ENCODE results near the gene FBXO15. TPM values are rescaled to one million over a fixed set of nuclear protein-coding genes. Genes with fewer than 3 reads are reported as not detected.

FBXO15 gene
- total RNA-seq, 1 donor from 2014 or later = 0.57 TPM

DNA sequence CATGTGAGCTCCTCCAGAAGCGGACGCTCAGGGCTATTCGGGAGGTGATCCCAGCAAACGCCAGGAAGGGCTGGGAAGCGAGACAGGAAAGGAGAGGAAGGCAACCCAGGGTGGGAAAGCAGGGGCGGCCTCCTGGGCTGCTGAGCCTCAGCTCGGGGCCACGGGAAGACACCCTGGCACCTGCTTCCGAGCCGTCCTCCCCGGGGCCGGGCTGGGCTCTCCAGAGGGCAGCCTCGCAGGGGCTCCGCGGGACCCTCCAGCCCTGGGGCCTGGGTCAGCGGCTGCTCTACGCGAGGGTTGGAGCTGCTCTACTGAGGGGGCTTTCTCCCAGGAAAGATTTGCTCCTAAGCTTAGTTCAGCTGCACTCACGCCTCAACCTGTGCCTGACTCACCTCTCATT is 34.7 kb upstream of the FBXO15 start:
- no peak overlapping the region for H3K27ac Mint-ChIP-seq (ENCODE audit: unreplicated experiment)
- peaks cover 26% of the 10 kb centered on the region for H3K27me3 Mint-ChIP-seq (ENCODE audit: low read depth)
- no peak overlapping the region for H3K4me3 Mint-ChIP-seq (ENCODE audit: unreplicated experiment)
- peaks cover 7% of the 10 kb centered on the region for H3K9me3 Mint-ChIP-seq (ENCODE audit: low read depth)
- H3K36me3 Mint-ChIP-seq (ENCODE audit: low read depth) = no peaks in the 10 kb centered on the region
- no peak for DNase-seq (ENCODE audit: low spot score)
- H3K4me1 Mint-ChIP-seq (ENCODE audit: low read depth) = no peaks in the 10 kb centered on the region
- TF ChIP-seq, protein P1, sequence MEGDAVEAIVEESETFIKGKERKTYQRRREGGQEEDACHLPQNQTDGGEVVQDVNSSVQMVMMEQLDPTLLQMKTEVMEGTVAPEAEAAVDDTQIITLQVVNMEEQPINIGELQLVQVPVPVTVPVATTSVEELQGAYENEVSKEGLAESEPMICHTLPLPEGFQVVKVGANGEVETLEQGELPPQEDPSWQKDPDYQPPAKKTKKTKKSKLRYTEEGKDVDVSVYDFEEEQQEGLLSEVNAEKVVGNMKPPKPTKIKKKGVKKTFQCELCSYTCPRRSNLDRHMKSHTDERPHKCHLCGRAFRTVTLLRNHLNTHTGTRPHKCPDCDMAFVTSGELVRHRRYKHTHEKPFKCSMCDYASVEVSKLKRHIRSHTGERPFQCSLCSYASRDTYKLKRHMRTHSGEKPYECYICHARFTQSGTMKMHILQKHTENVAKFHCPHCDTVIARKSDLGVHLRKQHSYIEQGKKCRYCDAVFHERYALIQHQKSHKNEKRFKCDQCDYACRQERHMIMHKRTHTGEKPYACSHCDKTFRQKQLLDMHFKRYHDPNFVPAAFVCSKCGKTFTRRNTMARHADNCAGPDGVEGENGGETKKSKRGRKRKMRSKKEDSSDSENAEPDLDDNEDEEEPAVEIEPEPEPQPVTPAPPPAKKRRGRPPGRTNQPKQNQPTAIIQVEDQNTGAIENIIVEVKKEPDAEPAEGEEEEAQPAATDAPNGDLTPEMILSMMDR (IDR thresholded peaks at IDR 0.05) = no peak

GRCh38 chr18:74179623-74180199 is 32.1 kb upstream of the FBXO15 start:
- Mint-ChIP-seq H3K9me3 (ENCODE audit: low read depth) (peaks cover 7% of the 10 kb centered on the region), H3K4me3 (ENCODE audit: unreplicated experiment) (no peak overlapping the region), H3K4me1 (ENCODE audit: low read depth) (no peaks in the 10 kb centered on the region), H3K27me3 (ENCODE audit: low read depth) (peaks cover 25% of the 10 kb centered on the region), H3K27ac (ENCODE audit: unreplicated experiment) (no peak overlapping the region), H3K36me3 (ENCODE audit: low read depth) (no peaks in the 10 kb centered on the region)
- TF ChIP-seq, protein P1 (IDR thresholded peaks at IDR 0.05) = no peak
- DNase-seq (ENCODE audit: low spot score) = no peak

- no peak for DNase-seq (ENCODE audit: low spot score)
- peaks cover 7% of the 10 kb centered on the region for H3K9me3 Mint-ChIP-seq (ENCODE audit: low read depth)
- H3K36me3 Mint-ChIP-seq (ENCODE audit: low read depth) = no peaks in the 10 kb centered on the region
- no peaks in the 10 kb centered on the region for H3K4me1 Mint-ChIP-seq (ENCODE audit: low read depth)
- H3K27ac Mint-ChIP-seq (ENCODE audit: unreplicated experiment) = no peak overlapping the region
- H3K4me3 Mint-ChIP-seq (ENCODE audit: unreplicated experiment) = no peak overlapping the region
- TF ChIP-seq, protein P1 (IDR thresholded peaks at IDR 0.05) = no peak
- H3K27me3 Mint-ChIP-seq (ENCODE audit: low read depth) = peaks cover 22% of the 10 kb centered on the region
Measured at GRCh38 chr18:74178884-74179283, 31.2 kb upstream of the FBXO15 start.

DNA sequence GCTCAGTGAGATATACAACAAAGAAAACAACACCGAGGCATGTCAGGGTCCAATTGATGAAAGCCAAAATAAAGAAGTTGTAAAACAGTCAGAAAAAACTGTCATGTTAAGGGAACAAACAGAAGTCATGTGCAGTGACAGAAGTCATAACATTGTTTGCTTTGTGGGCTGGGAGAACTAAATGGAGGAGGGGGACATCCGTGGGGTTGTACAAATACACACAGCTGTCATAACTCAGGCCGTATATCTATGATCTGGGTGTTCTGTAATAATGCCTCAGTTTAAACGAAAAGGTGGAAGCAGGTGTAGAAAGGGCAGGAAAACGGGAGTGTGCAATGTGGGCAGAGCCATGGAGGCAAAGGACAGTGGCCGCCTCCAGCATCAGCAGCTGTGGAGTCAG is 28.0 kb upstream of the FBXO15 start:
- Mint-ChIP-seq H3K9me3 (ENCODE audit: low read depth) (peaks cover 7% of the 10 kb centered on the region), H3K4me1 (ENCODE audit: low read depth) (no peaks in the 10 kb centered on the region), H3K27me3 (ENCODE audit: low read depth) (peaks cover 32% of the 10 kb centered on the region), H3K36me3 (ENCODE audit: low read depth) (no peaks in the 10 kb centered on the region), H3K4me3 (ENCODE audit: unreplicated experiment) (no peak overlapping the region), H3K27ac (ENCODE audit: unreplicated experiment) (no peak overlapping the region)
- TF ChIP-seq, protein P1 (IDR thresholded peaks at IDR 0.05) = no peak
- DNase-seq (ENCODE audit: low spot score) = no peak

DNA sequence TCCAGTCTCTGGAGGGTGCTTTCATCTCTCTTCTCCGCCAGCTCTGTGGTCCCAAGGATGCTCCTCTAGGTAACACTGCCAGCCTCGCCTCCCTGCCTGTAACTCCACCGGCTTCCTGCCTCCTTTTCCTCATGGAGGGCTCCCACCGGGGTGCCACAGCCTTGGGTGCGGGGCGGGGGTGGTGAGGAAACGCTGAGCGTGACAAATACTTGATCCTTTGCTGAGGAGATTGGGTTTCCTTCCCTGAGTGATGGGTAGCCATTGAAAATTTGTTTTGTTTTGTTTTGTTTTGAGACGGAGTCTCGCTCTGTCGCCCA is 25.8 kb upstream of the FBXO15 start:
- no peak overlapping the region for H3K27ac Mint-ChIP-seq (ENCODE audit: unreplicated experiment)
- no peaks in the 10 kb centered on the region for H3K9me3 Mint-ChIP-seq (ENCODE audit: low read depth)
- peaks cover 41% of the 10 kb centered on the region for H3K27me3 Mint-ChIP-seq (ENCODE audit: low read depth)
- H3K36me3 Mint-ChIP-seq (ENCODE audit: low read depth) = no peaks in the 10 kb centered on the region
- no peak overlapping the region for H3K4me3 Mint-ChIP-seq (ENCODE audit: unreplicated experiment)
- no peaks in the 10 kb centered on the region for H3K4me1 Mint-ChIP-seq (ENCODE audit: low read depth)
- DNase-seq (ENCODE audit: low spot score) = no peak
- TF ChIP-seq, protein P1 (IDR thresholded peaks at IDR 0.05) = no peak
